Uterus (tissue), 4 donors: ENCODE measurements around the gene RBM15B. TPM values are rescaled to one million over a fixed set of nuclear protein-coding genes. Genes with fewer than 3 reads are reported as not detected.

Experiments
- DNase-seq, 2 donors: peaks; one replicate each; pipeline ENCODE4 v3.0.0-alpha.2; 2019 to 2020
- H3K27ac ChIP-seq, 2 donors: fragments of 200-600 bp; sonication (generic); 1 replicate in 1 of 2; 2 replicates in 1 of 2; pipeline ENCODE4 v1.5.1; 2016 to 2018
- H3K27me3 ChIP-seq, 2 donors: fragments of 200-600 bp; sonication (generic); one replicate each; pipeline ENCODE4 v1.5.1; 2018 to 2019; ENCODE audit warnings: control low read depth in 1 of 2
- H3K36me3 ChIP-seq, 2 donors: fragments of 200-600 bp; sonication (generic); one replicate each; pipeline ENCODE4 v1.5.1; 2019; ENCODE audit warnings: control low read depth in 1 of 2
- H3K4me1 ChIP-seq, 2 donors: fragments of 200-600 bp; sonication (generic); one replicate each; pipeline ENCODE4 v1.5.1; 2018 to 2019; ENCODE audit warnings: control low read depth in 1 of 2
- H3K4me3 ChIP-seq, 2 donors: fragments of 200-600 bp; sonication (generic); 1 replicate in 1 of 2; 2 replicates in 1 of 2; pipeline ENCODE4 v1.5.1; 2018 to 2019; ENCODE audit warnings: mild to moderate bottlenecking in 1 of 2
- H3K9me3 ChIP-seq, 2 donors: fragments of 200-600 bp; sonication (generic); one replicate each; pipeline ENCODE4 v1.5.1; 2019; ENCODE audit warnings: control low read depth in 1 of 2
- POLR2A ChIP-seq, 2 donors: fragments of 450-650 bp; IDR thresholded peaks; one replicate each; pipeline ENCODE4 v1.6.1; 2016; ENCODE audit warnings: antibody characterized with exemption in 2 of 2, mild to moderate bottlenecking in 1 of 2, moderate library complexity in 1 of 2
- intact Hi-C: fragments of 100-400 bp; cut with DNase I; formaldehyde crosslinking; loops from one replicate; pipeline ENCODE4 v1.15.1; 2023; ENCODE audit warnings: low total_unique reads
- total RNA-seq, 4 donors: library from RNA; depleted of rRNA in 3 of 4; stranded (reverse); fragments of >200 nt in 3 of 4; gene quantifications; one replicate each; pipeline versions ENCODE4 v1.1.0 to v1.2.4, GENCODE V29; 2014 to 2023
- TF ChIP-seq, protein P1 (sequence below), 4 experiments: fragments of 200-600 bp in 2 of 4; fragments of 450-650 bp in 2 of 4; sonication (generic) in 2 of 4; IDR thresholded peaks; one replicate each; pipeline ENCODE4 v1.5.1; 2016 to 2019; ENCODE audit warnings: antibody characterized with exemption in 4 of 4, mild to moderate bottlenecking in 2 of 4, moderate library complexity in 1 of 4
- donor health status: DM: yes; HTN: yes; CAD: no.

The RBM15B gene
- total RNA-seq, 4 donors from 2014 or later: 21.2 to 38.9 (median 28.1) TPM

DNA sequence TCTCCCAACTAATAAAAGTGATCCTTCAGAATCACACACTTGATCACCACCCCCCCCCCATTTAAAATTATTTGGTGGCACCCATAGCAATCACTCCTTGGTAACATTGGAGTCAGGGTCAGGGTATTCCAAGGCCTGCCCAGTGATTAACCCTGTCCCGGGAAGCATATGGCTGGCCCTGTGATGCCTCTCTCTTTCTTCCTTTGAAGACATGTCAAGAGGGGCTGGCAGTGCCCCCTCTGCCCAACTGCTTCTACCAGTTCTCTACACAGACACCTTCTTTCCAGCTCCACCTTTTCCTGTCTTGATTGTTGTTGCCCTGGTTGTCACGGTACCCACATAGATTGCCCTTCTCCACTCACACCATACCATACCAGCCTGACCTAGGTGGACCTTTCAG lies 36.9 kb upstream of the RBM15B start:
- no peaks in the 10 kb centered on the region for H3K9me3 ChIP-seq
- no peaks in the 10 kb centered on the region for H3K36me3 ChIP-seq
- no peak overlapping the region for H3K27ac ChIP-seq
- H3K4me3 ChIP-seq: no peak overlapping the region
- intact Hi-C loops: no loop called here
- no peak for TF ChIP-seq POLR2A (IDR thresholded peaks at IDR 0.05)
- TF ChIP-seq, protein P1, sequence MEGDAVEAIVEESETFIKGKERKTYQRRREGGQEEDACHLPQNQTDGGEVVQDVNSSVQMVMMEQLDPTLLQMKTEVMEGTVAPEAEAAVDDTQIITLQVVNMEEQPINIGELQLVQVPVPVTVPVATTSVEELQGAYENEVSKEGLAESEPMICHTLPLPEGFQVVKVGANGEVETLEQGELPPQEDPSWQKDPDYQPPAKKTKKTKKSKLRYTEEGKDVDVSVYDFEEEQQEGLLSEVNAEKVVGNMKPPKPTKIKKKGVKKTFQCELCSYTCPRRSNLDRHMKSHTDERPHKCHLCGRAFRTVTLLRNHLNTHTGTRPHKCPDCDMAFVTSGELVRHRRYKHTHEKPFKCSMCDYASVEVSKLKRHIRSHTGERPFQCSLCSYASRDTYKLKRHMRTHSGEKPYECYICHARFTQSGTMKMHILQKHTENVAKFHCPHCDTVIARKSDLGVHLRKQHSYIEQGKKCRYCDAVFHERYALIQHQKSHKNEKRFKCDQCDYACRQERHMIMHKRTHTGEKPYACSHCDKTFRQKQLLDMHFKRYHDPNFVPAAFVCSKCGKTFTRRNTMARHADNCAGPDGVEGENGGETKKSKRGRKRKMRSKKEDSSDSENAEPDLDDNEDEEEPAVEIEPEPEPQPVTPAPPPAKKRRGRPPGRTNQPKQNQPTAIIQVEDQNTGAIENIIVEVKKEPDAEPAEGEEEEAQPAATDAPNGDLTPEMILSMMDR (IDR thresholded peaks at IDR 0.05): no peak
- H3K4me1 ChIP-seq: no peaks in the 10 kb centered on the region
- no peak for DNase-seq
- H3K27me3 ChIP-seq: no peaks in the 10 kb centered on the region

DNA sequence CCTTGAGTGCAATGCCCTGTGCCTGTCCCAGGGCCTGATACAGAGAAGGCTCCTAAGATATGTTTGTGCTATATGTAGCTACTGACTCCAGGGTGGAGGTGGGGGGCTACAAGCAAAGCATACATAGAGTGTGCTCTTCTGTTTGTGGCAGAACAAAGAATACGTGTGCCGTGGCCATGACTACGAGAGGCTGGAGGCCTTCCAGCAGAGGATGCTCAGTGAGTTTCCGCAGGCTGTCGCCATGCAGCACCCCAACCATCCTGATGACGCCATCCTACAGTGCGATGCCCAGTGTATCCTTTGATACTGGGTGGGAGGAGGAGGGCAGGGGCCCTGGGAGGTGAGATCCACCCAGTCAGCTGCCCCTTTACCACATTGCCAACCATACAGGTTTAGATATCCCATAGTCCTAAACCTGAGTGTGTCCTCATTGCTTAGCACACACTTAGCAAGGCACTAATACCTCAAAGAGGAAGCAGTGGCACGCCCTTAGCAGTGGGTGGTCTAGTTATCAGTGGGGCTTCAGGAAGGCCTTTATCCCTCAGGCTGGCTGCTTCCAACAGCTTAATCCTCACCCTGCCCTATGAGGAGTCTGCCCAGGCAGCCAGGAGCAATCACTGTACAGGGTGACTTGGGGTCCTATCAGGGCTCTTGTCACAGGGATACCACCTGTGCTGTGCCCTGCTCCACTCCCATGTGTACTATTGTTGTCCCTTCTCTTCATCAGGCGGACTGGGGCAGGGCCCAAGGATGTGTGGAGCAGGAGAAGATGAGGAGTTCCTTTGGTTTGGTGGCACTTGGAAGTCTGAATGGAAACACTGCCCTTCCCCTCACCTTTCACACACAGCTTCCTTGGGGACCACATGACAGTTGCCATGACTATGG lies 36.1 kb upstream of the RBM15B start:
- Histone ChIP-seq H3K4me3 (no peak overlapping the region), H3K27me3 (no peaks in the 10 kb centered on the region), H3K4me1 (no peaks in the 10 kb centered on the region), H3K27ac (no peak overlapping the region), H3K9me3 (no peaks in the 10 kb centered on the region), H3K36me3 (no peaks in the 10 kb centered on the region)
- intact Hi-C loops: no loop called here
- no peak for DNase-seq
- no peak for TF ChIP-seq POLR2A (IDR thresholded peaks at IDR 0.05)
- TF ChIP-seq, protein P1 (IDR thresholded peaks at IDR 0.05): no peak

DNA sequence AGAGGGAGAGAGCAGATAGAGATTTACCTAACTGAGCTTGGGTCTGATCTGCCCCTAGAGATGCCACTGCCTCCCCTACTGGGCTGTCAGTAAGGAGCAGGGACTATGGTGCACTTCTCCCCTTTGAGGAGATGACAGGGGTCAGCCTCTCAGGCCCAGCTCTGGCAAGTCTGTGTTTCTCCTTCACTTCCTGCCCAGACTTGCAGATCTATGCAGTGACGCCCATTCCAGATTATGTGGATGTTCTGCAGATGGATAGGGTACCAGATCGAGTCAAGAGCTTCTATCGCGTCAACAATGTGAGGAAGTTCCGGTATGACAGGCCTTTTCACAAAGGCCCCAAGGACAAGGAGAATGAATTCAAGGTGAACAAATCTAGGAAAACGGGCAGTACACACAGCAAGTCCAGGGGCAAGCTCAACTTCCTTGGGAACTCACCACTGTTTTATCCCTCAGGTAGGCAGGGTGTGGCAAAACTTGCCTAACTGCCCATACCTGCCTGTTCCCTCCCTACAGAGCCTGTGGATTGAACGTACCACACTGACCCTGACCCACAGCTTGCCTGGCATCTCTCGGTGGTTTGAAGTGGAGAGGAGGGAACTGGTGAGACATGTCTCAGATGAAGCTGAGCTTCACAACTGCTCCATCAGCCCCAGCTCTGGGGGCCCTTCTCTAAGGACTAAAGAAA lies 35.0 kb upstream of the RBM15B start:
- H3K36me3 ChIP-seq: no peaks in the 10 kb centered on the region
- intact Hi-C loops: no loop called here
- DNase-seq: no peak
- no peaks in the 10 kb centered on the region for H3K9me3 ChIP-seq
- no peak overlapping the region for H3K4me3 ChIP-seq
- no peaks in the 10 kb centered on the region for H3K4me1 ChIP-seq
- TF ChIP-seq POLR2A (IDR thresholded peaks at IDR 0.05): no peak
- TF ChIP-seq, protein P1 (IDR thresholded peaks at IDR 0.05): no peak
- no peaks in the 10 kb centered on the region for H3K27me3 ChIP-seq
- no peak overlapping the region for H3K27ac ChIP-seq

DNA sequence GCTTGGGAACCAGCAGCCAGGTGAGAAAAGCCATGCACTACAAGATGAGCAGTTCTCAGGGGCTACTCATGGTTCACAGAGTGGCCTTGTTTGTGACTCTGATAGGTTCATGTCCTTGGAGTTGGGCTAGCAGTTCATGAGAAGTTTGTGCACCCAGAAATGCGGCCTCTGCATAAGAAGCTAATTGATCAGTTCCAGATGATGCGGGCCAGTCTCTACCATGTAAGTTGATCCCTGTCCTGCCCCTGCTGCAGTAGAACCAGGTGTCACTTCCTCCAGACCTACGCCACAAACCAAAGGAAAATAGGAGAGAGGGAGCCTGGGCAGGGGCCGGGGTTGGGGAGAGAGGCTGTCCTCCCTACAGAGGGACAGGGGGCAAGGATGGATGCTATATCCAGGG lies 33.2 kb upstream of the RBM15B start:
- Histone ChIP-seq H3K4me1 (no peaks in the 10 kb centered on the region), H3K36me3 (no peaks in the 10 kb centered on the region), H3K27me3 (no peaks in the 10 kb centered on the region), H3K9me3 (no peaks in the 10 kb centered on the region), H3K4me3 (no peak overlapping the region), H3K27ac (no peak overlapping the region)
- TF ChIP-seq POLR2A (IDR thresholded peaks at IDR 0.05): no peak
- TF ChIP-seq, protein P1 (IDR thresholded peaks at IDR 0.05): no peak
- no peak for DNase-seq
- intact Hi-C loops: no loop called here

- Histone ChIP-seq H3K9me3 (no peaks in the 10 kb centered on the region), H3K36me3 (no peaks in the 10 kb centered on the region), H3K4me3 (no peak overlapping the region), H3K27me3 (no peaks in the 10 kb centered on the region), H3K4me1 (no peaks in the 10 kb centered on the region), H3K27ac (no peak overlapping the region)
- no peak for DNase-seq
- no peak for TF ChIP-seq POLR2A (IDR thresholded peaks at IDR 0.05)
- TF ChIP-seq, protein P1 (IDR thresholded peaks at IDR 0.05): no peak
- intact Hi-C loops: no loop called here
Observed at GRCh38 chr3:51358981-51359380, 32.1 kb upstream of the RBM15B start.
